Measurements from ENCODE around the gene DNAH14.

DNA sequence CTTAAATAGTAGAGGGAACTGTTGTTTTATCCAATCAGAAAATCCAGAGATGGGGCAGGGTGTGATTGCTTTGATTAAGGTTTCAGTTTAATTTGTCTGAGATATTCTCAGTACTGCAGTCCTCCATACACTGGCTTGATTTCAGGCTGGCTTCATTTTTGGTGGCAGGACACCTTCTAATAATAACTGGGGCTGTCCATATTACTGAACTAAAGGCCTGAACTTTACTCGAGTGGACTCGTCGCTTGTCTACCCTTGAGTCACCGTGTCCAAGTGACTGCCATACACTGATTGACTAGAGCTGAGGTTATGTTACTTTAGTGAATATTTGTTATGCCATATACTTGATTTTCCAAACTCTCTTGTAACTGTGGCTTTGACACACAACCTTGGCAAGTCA lies 228.8 kb downstream of the DNAH14 start:
- TF ChIP-seq POLR2A (IDR thresholded peaks at IDR 0.05) (no peak), CTCF (IDR thresholded peaks at IDR 0.05) (no peak)
